ENCODE data around the gene OLFM3.

GRCh38 chr1:101852936-101853335 lies 143.8 kb downstream of the OLFM3 start:
- TF ChIP-seq CTCF (IDR thresholded peaks at IDR 0.05) (no peak), ZFX (IDR thresholded peaks at IDR 0.05; ENCODE audit: borderline replicate concordance) (no peak)

All from 22Rv1 (cell line).